GM12801 (cell line): Measurements from ENCODE around the gene ITGB8.

Source experiments
- TF ChIP-seq, protein P1 (sequence below): IDR thresholded peaks from one replicate; pipeline ENCODE4 v1.5.1; 2011; ENCODE audit warnings: control low read depth; ENCODE audit not compliant: insufficient read length; ENCODE audit errors: extremely low read depth

The ITGB8 gene

DNA sequence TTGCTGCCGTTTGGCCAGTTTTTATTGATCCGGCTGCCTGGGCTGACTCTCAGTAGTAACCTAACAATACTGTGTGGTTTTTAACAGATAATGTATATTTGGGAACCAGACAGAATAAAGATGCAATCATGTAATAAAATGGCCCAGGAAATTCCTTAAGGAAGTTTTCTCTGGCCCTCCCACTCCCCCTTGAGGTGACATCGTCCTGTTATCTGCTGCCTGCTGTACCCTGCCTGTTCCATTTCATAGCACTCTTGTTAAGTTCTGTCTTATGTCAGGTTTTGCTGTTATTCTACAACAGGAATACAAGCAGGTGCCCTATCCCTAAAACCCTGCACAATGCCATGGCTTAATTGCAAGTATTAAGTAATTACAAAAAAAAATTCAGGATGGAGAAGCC lies 12.5 kb downstream of the ITGB8 start:
- TF ChIP-seq, protein P1, sequence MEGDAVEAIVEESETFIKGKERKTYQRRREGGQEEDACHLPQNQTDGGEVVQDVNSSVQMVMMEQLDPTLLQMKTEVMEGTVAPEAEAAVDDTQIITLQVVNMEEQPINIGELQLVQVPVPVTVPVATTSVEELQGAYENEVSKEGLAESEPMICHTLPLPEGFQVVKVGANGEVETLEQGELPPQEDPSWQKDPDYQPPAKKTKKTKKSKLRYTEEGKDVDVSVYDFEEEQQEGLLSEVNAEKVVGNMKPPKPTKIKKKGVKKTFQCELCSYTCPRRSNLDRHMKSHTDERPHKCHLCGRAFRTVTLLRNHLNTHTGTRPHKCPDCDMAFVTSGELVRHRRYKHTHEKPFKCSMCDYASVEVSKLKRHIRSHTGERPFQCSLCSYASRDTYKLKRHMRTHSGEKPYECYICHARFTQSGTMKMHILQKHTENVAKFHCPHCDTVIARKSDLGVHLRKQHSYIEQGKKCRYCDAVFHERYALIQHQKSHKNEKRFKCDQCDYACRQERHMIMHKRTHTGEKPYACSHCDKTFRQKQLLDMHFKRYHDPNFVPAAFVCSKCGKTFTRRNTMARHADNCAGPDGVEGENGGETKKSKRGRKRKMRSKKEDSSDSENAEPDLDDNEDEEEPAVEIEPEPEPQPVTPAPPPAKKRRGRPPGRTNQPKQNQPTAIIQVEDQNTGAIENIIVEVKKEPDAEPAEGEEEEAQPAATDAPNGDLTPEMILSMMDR = no peak

- TF ChIP-seq, protein P1 = no peak
Measured at GRCh38 chr7:20343941-20344340, 13.2 kb downstream of the ITGB8 start.

GRCh38 chr7:20344396-20344795 lies 13.7 kb downstream of the ITGB8 start:
- TF ChIP-seq, protein P1 = no peak

- TF ChIP-seq, protein P1 = no peak
Measured at GRCh38 chr7:20346577-20346976, 15.9 kb downstream of the ITGB8 start.

DNA sequence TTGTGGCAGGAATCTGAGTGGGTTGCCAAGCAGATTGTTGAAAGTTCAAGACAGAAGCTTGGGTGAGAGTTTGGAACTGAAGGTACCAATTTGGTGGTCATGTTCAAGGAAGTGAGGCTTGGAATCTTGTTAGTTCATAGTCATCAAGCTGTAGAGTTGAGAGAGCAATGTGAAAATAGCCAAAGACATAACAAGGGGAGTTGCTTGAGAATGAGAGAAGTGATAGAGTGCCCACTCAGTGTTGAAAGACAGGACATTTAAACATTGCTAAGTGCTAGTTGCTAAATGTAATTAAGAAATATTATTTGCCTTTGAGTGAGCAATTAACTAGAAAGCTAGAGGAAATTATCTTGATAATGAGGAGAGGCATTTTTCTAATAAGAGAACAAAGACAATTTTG lies 17.0 kb downstream of the ITGB8 start:
- TF ChIP-seq, protein P1 = no peak

DNA sequence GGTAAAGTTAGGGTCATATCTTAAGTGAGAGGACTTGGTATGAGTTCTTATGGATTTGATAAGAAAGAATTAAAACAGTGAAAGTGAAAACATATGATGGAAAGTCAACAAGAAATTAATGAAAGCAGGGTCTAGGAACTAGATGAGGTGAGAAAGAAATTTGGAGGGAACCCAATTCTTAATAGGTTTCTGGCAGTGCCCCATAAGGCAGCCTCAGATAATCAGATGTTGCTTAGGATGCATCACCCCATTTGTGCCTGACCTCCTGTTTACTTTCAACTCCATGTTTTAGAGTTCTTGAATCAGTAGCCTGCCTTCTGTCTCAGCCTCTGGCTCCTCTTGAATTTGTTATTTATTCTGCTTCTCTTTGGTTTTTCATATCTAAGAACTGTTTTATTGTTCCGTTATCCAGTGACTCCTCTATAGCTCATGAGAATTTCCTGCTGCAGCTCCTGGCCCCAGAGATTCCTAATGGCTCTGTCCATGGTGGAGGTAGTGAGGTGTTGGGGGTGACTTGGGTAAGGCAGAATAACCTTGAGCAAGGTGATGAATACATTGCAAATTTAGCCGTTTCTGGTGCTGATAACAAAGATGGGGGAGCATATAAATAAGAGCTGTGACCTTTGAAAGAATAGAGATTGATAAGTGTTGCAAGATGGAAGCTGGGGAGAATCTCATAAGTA lies 17.6 kb downstream of the ITGB8 start:
- TF ChIP-seq, protein P1 = no peak

DNA sequence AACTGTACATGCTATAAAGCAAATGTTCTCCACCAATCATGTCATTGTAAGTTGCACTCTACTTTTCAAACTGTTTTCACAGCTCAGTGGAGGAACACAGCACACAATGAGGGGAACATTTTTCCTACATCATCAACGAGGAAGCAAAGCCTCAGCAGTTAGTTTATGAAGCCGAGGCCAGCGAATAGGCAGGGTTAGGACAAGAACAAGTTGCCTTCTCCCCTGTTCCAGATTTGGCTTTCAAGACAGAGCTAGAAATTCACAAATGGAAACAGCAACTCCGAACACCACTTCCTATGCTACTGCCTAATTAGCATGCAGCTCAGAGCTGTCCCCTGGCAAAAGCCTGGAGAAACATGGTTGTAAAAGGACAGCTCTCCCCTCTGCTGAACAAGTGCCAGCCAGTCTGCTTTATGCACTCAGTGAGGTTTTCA lies 19.8 kb downstream of the ITGB8 start:
- TF ChIP-seq, protein P1 = no peak
